ENCODE data around the gene RNF157. TPM values are rescaled to one million over a fixed set of nuclear protein-coding genes. Genes with fewer than 3 reads are reported as not detected.

Gene RNF157
- polyA plus RNA-seq, 2 donors, result 0.20 to 0.44 TPM

Other genes with a start within 250 kb of the RNF157 start
- 10 to 100 TPM in 1 of 2 donors, 1 to 10 TPM in 1; 6.5 to 16.2 TPM for gene CDK3, start 239.6 kb downstream of the RNF157 start, polyA plus RNA-seq
- 100 to 1,000 TPM; 229 to 425 TPM for gene EVPL, start 213.2 kb downstream of the RNF157 start, polyA plus RNA-seq
- gene SRP68, start 168.0 kb downstream of the RNF157 start, polyA plus RNA-seq, result 10 to 100 TPM; 34.3 to 57.9 TPM
- gene GALR2, start 165.7 kb downstream of the RNF157 start, polyA plus RNA-seq, result under 1 TPM; 0.53 to 1.00 TPM
- gene ZACN, start 161.3 kb downstream of the RNF157 start, polyA plus RNA-seq, result 1 to 10 TPM; 1.2 to 2.3 TPM
- gene EXOC7, start 136.7 kb downstream of the RNF157 start, polyA plus RNA-seq, result 10 to 100 TPM; 57.0 to 77.2 TPM
- gene FOXJ1, start 99.2 kb downstream of the RNF157 start, polyA plus RNA-seq, result under 1 TPM; 0.33 to 0.56 TPM
- gene UBALD2, start 24.9 kb upstream of the RNF157 start, polyA plus RNA-seq, result 10 to 100 TPM; 35.4 to 49.7 TPM
- 1 to 10 TPM; 2.1 to 5.6 TPM for gene QRICH2, start 67.8 kb upstream of the RNF157 start, polyA plus RNA-seq
- 10 to 100 TPM; 34.8 to 43.1 TPM for gene PRPSAP1, start 113.4 kb upstream of the RNF157 start, polyA plus RNA-seq
- 10 to 100 TPM; 20.5 to 23.0 TPM for gene SPHK1, start 144.1 kb upstream of the RNF157 start, polyA plus RNA-seq
- 1 to 10 TPM; 8.1 to 9.2 TPM for gene UBE2O, start 212.7 kb upstream of the RNF157 start, polyA plus RNA-seq
- not detected for gene AANAT, start 227.1 kb upstream of the RNF157 start, polyA plus RNA-seq